Transverse colon (tissue), 4 donors: Measurements from ENCODE around the gene ABCC1. TPM values are rescaled to one million over a fixed set of nuclear protein-coding genes. Genes with fewer than 3 reads are reported as not detected.

Experiments
- DNase-seq: peaks from one replicate; pipeline ENCODE4 v3.0.0-alpha.2; 2019
- H3K27ac ChIP-seq, 4 donors: fragments of 200-600 bp; sonication (generic); 2 replicates each; pipeline ENCODE4 v1.5.1; 2016 to 2018; ENCODE audit warnings: inconsistent platforms in 4 of 4
- H3K27me3 ChIP-seq: fragments of 200-600 bp; sonication (generic); 2 replicates; pipeline ENCODE4 v1.5.1; 2017; ENCODE audit warnings: inconsistent platforms
- H3K36me3 ChIP-seq, 4 donors: fragments of 200-600 bp; sonication (generic); 2 replicates each; pipeline ENCODE4 v1.5.1; 2017 to 2019; ENCODE audit warnings: inconsistent platforms in 4 of 4
- H3K4me1 ChIP-seq, 4 donors: fragments of 200-600 bp; sonication (generic); 2 replicates each; pipeline ENCODE4 v1.5.1; 2017 to 2020; ENCODE audit warnings: inconsistent platforms in 4 of 4
- H3K4me3 ChIP-seq, 4 donors: fragments of 200-600 bp; sonication (generic); 1 replicate in 1 of 4; 2 replicates in 3 of 4; pipeline versions ENCODE4 v1.5.1 to v1.6.1; 2017 to 2019; ENCODE audit warnings: inconsistent platforms in 4 of 4
- H3K9me3 ChIP-seq, 2 donors: fragments of 200-600 bp; sonication (generic); 2 replicates each; pipeline ENCODE4 v1.5.1; 2017 to 2019; ENCODE audit warnings: inconsistent platforms in 2 of 2
- EP300 ChIP-seq: sonication (generic); formaldehyde crosslinking; IDR thresholded peaks from one replicate; pipeline ENCODE4 v1.6.1; 2017; ENCODE audit warnings: antibody characterized with exemption, low read depth
- POLR2A ChIP-seq: fragments of 450-650 bp; IDR thresholded peaks from one replicate; pipeline ENCODE4 v1.6.1; 2016; ENCODE audit warnings: antibody characterized with exemption, mild to moderate bottlenecking, moderate library complexity
- POLR2AphosphoS5 ChIP-seq, 3 donors: sonication (generic); formaldehyde crosslinking; IDR thresholded peaks; one replicate each; pipeline ENCODE4 v1.6.1; 2016; ENCODE audit warnings: antibody characterized with exemption in 3 of 3
- WGBS, 2 donors: methylation state at CpG; one replicate each; pipeline ENCODE4 v1.1.5; 2018; ENCODE audit warnings: low coverage in 1 of 2; 5-methylcytosine and 5-hydroxymethylcytosine counted together
- in situ Hi-C, 4 donors: fragments of 200-750 bp; cut with MboI; loops; one replicate each; pipeline versions ENCODE4 v1.15.0 to v1.15.1; 2017; ENCODE audit warnings: low sequenced_read_pairs in 3 of 4, low pct_ligation_motif_present in 1 of 4, low pct_unique_long_range_greater_than_20kb in 1 of 4
- intact Hi-C: fragments of 100-400 bp; cut with DNase I; formaldehyde crosslinking; loops from one replicate; pipeline ENCODE4 v1.15.1; 2023; ENCODE audit warnings: low total_unique reads
- total RNA-seq, 4 donors: library from RNA; depleted of rRNA; stranded (reverse); fragments of >200 nt; gene quantifications; one replicate each; pipeline ENCODE4 v1.1.0, GENCODE V29; 2016
- TF ChIP-seq, protein P1 (sequence below), 5 experiments: fragments of 200-600 bp in 3 of 5; fragments of 450-650 bp in 2 of 5; sonication (generic) in 3 of 5; IDR thresholded peaks; 1 replicate in 2 of 5; 2 replicates in 3 of 5; pipeline ENCODE4 v1.5.1; 2016 to 2017; ENCODE audit warnings: antibody characterized with exemption in 5 of 5, inconsistent platforms in 3 of 5, mild to moderate bottlenecking in 2 of 5, moderate library complexity in 1 of 5

Gene ABCC1
- total RNA-seq, 4 donors from 2014 or later: 17.1 to 67.3 (median 36.9) TPM

- H3K4me3 ChIP-seq: no peak overlapping the region
- in situ Hi-C loops: loop anchor here in 3 of 4 donors (10.0 to 25.0 kb wide), 2 partner anchors 246 to 258 kb away; partner anchors contain the start of gene MYH11 (in 1 of the 3)
- H3K27ac ChIP-seq: peak overlapping the region; percentile 19 to 63 (median 54)
- TF ChIP-seq, protein P1, sequence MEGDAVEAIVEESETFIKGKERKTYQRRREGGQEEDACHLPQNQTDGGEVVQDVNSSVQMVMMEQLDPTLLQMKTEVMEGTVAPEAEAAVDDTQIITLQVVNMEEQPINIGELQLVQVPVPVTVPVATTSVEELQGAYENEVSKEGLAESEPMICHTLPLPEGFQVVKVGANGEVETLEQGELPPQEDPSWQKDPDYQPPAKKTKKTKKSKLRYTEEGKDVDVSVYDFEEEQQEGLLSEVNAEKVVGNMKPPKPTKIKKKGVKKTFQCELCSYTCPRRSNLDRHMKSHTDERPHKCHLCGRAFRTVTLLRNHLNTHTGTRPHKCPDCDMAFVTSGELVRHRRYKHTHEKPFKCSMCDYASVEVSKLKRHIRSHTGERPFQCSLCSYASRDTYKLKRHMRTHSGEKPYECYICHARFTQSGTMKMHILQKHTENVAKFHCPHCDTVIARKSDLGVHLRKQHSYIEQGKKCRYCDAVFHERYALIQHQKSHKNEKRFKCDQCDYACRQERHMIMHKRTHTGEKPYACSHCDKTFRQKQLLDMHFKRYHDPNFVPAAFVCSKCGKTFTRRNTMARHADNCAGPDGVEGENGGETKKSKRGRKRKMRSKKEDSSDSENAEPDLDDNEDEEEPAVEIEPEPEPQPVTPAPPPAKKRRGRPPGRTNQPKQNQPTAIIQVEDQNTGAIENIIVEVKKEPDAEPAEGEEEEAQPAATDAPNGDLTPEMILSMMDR (IDR thresholded peaks at IDR 0.05): no peak
- peak in 1 of 3 donors; percentile 17 for TF ChIP-seq POLR2AphosphoS5 (IDR thresholded peaks at IDR 0.05)
- intact Hi-C loops: loop anchor here (10.0 kb wide), 2 partner anchors 266 to 346 kb away; partner anchors contain the start of gene MYH11
- no peaks in the 10 kb centered on the region for H3K27me3 ChIP-seq
- peaks cover 0 to 21% (median 6%) of the 10 kb centered on the region in 4 donors for H3K36me3 ChIP-seq
- no peaks in the 10 kb centered on the region for H3K9me3 ChIP-seq
- H3K4me1 ChIP-seq: peaks cover 0 to 10% (median 2%) of the 10 kb centered on the region in 4 donors
- WGBS, 2 donors: 49 to 61% methylated on average over 2 to 17 of the region's 17 CpGs
- peak; percentile 48 for DNase-seq
These were observed 171.2 kb downstream of the ABCC1 start for GRCh38 chr16:16120382-16121184.

DNA sequence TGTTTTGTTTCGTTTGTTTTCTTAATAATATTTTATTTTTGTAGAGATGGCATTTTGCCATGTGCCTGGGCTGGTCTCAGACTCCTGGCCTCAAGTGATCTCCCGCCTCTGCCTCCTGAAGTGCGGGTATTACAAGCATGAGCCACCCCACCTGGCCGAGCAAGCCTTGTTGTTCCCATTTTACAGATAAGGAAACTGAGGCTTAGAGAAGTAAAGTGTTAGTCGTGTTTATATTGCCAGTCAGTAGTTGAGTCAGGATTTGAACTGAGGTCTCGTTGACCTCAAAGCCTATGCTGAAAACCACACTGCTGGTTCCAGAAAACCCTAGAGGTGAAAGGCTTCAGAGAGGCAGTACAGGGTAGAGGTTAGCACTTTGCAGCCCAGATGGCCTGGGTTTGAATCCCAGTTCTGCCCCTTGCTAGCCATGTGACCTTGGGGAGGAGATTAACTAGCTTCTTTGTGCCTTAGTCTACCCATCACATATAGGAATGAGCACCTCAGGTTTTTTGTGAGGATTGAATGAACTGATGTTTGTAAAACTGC is 171.8 kb downstream of the ABCC1 start:
- peak overlapping the region; percentile 19 to 63 (median 54) for H3K27ac ChIP-seq

DNA sequence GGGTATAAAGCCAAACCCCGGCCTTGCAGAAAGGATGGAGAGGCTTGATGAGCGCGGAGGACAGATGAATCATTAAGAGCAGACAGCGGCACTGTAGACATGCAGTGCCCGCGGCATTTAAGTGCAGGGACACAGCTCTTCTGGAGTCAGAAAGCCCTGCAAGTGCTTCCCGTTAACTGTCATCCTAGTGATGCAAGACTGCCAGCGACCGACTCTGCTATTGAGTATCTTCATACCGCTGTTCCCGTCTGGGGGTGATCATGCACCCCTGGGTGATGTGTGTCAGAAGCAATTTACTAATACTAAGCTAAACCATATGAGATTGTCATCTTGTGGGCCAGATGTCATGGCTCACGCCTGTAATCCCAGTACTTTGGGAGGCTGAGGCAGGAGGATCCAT is 172.8 kb downstream of the ABCC1 start:
- H3K27me3 ChIP-seq: no peaks in the 10 kb centered on the region
- no peak overlapping the region for H3K4me3 ChIP-seq
- 85% methylated on average over 12 of the region's 12 CpGs; no CpG with 5 or more reads in 1 of the 2 donors for WGBS, 2 donors
- peaks cover 0 to 10% (median 2%) of the 10 kb centered on the region in 4 donors for H3K4me1 ChIP-seq
- no peak for TF ChIP-seq POLR2AphosphoS5 (IDR thresholded peaks at IDR 0.05)
- TF ChIP-seq POLR2A: no peak
- TF ChIP-seq, protein P1 (IDR thresholded peaks at IDR 0.05): no peak
- TF ChIP-seq EP300: no peak
- H3K27ac ChIP-seq: no peak overlapping the region
- in situ Hi-C loops: loop anchor here in 3 of 4 donors (10.0 to 25.0 kb wide), 2 partner anchors 247 to 260 kb away; partner anchors contain the start of gene MYH11 (in 1 of the 3)
- peaks cover 0 to 6% (median 0%) of the 10 kb centered on the region in 4 donors for H3K36me3 ChIP-seq
- intact Hi-C loops: loop anchor here (10.0 kb wide), 2 partner anchors 267 to 347 kb away; partner anchors contain the start of gene MYH11
- H3K9me3 ChIP-seq: no peaks in the 10 kb centered on the region
- DNase-seq: no peak

More for the DNA sequence above, 171.8 kb downstream of the ABCC1 start:
- Histone ChIP-seq H3K4me3 (no peak overlapping the region), H3K27me3 (no peaks in the 10 kb centered on the region), H3K4me1 (peaks cover 0 to 10% (median 2%) of the 10 kb centered on the region in 4 donors), H3K36me3 (peaks cover 0 to 16% (median 4%) of the 10 kb centered on the region in 4 donors), H3K9me3 (no peaks in the 10 kb centered on the region)
- no peak for DNase-seq
- in situ Hi-C loops (loop anchor here in 3 of 4 donors (10.0 to 25.0 kb wide), 2 partner anchors 246 to 259 kb away; partner anchors contain the start of gene MYH11 (in 1 of the 3)), intact Hi-C loops (loop anchor here (10.0 kb wide), 2 partner anchors 266 to 346 kb away; partner anchors contain the start of gene MYH11)
- WGBS, 2 donors: 70 to 79% methylated on average over 5 to 6 of the region's 6 CpGs
- TF ChIP-seq POLR2A (no peak), EP300 (no peak), POLR2AphosphoS5 (IDR thresholded peaks at IDR 0.05) (no peak)
- TF ChIP-seq, protein P1 (IDR thresholded peaks at IDR 0.05): no peak

DNA sequence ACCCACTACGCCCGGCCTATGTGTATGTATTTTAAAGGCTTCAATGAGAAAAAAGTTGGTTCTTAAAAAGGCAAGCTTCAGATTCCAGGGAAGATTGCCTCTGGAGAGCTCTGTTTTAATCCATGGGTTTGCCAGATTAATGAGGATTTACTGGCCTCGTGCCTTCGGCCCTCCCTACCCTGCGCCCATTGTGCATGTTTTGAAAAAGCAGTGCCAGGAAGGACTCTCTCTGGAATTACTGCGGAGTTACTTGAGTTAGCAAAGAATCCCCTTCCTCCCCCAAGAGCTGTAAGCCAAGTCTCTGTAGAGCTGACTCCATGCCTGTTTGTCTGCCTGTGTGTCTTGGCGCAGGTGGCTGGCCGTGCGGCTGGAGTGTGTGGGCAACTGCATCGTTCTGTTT is 175.0 kb downstream of the ABCC1 start:
- peak overlapping the region in 3 of 4 donors; percentile 43 to 52 (median 47) for H3K27ac ChIP-seq
- WGBS, 2 donors: 90 to 93% methylated on average over 3 to 10 of the region's 10 CpGs
- H3K27me3 ChIP-seq: no peaks in the 10 kb centered on the region
- intact Hi-C loops: loop anchor here (10.0 kb wide), 2 partner anchors 270 to 350 kb away; partner anchors contain the start of gene MYH11
- DNase-seq: no peak
- H3K4me1 ChIP-seq: peaks cover 0 to 10% (median 2%) of the 10 kb centered on the region in 4 donors
- in situ Hi-C loops: loop anchor here in 3 of 4 donors (10.0 to 25.0 kb wide), 2 partner anchors 250 to 262 kb away; partner anchors contain the start of gene MYH11 (in 1 of the 3)
- no peak for TF ChIP-seq POLR2A
- TF ChIP-seq, protein P1 (IDR thresholded peaks at IDR 0.05): no peak
- TF ChIP-seq POLR2AphosphoS5 (IDR thresholded peaks at IDR 0.05): no peak
- no peak for TF ChIP-seq EP300
- no peak overlapping the region for H3K4me3 ChIP-seq
- no peaks in the 10 kb centered on the region for H3K9me3 ChIP-seq
- H3K36me3 ChIP-seq: no peaks in the 10 kb centered on the region
